ENCODE measurements around the gene TOM1L2.

TOM1L2 gene
- long read RNA-seq, partial matches to known transcripts: 0 of 4 reads
- long read RNA-seq, other reads (novel, unspliced or antisense): 4 of 4 reads

DNA sequence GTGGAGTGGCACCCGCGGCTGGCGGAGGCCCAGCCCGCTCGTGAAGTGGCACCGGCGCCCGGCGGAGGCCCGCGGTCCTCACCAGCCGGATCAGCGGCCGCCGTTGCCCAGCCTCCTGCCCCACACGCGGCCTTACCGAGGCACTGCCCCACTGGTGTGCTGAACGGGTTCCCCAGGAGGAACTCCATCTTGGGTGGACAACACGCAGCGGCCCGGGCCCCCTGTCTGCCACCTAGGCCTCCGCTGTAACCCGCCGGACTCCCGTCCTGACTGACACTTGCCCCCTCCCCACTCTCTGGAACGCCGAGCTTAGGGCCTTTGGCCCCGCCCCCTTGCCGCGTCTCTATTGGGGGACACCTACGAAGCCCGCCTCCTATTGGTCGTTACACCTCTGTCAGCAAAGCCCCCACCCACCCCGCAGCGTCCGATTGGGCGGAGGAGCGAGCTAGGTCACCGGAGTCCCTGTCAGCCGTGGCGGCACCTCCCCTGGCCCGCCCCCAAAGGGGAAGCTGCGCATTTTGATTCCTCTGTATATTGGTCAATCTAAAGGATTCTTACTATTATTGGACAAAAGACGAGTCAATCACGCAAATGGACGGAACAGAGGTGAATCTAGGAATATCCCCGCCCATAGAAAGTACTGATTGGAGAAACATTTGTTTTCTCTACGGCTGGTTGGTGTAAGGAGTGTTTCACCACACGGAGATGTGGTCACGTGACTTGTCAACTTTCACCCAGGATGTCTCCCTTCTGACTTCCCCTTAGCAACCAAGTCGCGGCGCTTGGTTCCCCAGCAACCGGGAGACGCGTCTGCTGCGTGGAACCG, at the start of gene TOM1L2, which contains the start of gene DRC3:
Gene TOM1L2, minus strand, starts transcription at position 275 of the 826 bp plus-strand sequence. Its CDS starts 87 bp downstream, at position 188.
Gene DRC3, plus strand, starts transcription at position 737 of the 826 bp plus-strand sequence. CDS start 4,737 bp downstream, outside the sequence.
- peak; percentile 93 to 98 for DNase-seq (ENCODE audit: low read depth in 1 of 2, low spot score in 1 of 2)
- TF ChIP-seq, protein P1, sequence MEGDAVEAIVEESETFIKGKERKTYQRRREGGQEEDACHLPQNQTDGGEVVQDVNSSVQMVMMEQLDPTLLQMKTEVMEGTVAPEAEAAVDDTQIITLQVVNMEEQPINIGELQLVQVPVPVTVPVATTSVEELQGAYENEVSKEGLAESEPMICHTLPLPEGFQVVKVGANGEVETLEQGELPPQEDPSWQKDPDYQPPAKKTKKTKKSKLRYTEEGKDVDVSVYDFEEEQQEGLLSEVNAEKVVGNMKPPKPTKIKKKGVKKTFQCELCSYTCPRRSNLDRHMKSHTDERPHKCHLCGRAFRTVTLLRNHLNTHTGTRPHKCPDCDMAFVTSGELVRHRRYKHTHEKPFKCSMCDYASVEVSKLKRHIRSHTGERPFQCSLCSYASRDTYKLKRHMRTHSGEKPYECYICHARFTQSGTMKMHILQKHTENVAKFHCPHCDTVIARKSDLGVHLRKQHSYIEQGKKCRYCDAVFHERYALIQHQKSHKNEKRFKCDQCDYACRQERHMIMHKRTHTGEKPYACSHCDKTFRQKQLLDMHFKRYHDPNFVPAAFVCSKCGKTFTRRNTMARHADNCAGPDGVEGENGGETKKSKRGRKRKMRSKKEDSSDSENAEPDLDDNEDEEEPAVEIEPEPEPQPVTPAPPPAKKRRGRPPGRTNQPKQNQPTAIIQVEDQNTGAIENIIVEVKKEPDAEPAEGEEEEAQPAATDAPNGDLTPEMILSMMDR (IDR thresholded peaks at IDR 0.05; ENCODE audit: insufficient read depth, low read length): no peak
- TF ChIP-seq, protein P2, sequence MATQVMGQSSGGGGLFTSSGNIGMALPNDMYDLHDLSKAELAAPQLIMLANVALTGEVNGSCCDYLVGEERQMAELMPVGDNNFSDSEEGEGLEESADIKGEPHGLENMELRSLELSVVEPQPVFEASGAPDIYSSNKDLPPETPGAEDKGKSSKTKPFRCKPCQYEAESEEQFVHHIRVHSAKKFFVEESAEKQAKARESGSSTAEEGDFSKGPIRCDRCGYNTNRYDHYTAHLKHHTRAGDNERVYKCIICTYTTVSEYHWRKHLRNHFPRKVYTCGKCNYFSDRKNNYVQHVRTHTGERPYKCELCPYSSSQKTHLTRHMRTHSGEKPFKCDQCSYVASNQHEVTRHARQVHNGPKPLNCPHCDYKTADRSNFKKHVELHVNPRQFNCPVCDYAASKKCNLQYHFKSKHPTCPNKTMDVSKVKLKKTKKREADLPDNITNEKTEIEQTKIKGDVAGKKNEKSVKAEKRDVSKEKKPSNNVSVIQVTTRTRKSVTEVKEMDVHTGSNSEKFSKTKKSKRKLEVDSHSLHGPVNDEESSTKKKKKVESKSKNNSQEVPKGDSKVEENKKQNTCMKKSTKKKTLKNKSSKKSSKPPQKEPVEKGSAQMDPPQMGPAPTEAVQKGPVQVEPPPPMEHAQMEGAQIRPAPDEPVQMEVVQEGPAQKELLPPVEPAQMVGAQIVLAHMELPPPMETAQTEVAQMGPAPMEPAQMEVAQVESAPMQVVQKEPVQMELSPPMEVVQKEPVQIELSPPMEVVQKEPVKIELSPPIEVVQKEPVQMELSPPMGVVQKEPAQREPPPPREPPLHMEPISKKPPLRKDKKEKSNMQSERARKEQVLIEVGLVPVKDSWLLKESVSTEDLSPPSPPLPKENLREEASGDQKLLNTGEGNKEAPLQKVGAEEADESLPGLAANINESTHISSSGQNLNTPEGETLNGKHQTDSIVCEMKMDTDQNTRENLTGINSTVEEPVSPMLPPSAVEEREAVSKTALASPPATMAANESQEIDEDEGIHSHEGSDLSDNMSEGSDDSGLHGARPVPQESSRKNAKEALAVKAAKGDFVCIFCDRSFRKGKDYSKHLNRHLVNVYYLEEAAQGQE (IDR thresholded peaks at IDR 0.05; ENCODE audit: insufficient replicate concordance, low read depth): no peak
- peak; percentile 56 for TF ChIP-seq SPI1 (IDR thresholded peaks at IDR 0.05; ENCODE audit: borderline replicate concordance, low read depth)
- no peak for TF ChIP-seq POLR2AphosphoS5 (IDR thresholded peaks at IDR 0.05; ENCODE audit: low read depth)
- peak; percentile 51 for TF ChIP-seq GABPA (IDR thresholded peaks at IDR 0.05; ENCODE audit: low read depth)
- H3K27ac ChIP-seq (replicated peaks): peak within 1 kb of the TSS; percentile 65
- H3K4me3 ChIP-seq (replicated peaks; ENCODE audit: insufficient read depth, low read length): peak within 1 kb of the TSS; percentile 67
- no peaks in the 10 kb centered on the region for H3K27me3 ChIP-seq (ENCODE audit: insufficient read depth, poor library complexity, severe bottlenecking)

DNA sequence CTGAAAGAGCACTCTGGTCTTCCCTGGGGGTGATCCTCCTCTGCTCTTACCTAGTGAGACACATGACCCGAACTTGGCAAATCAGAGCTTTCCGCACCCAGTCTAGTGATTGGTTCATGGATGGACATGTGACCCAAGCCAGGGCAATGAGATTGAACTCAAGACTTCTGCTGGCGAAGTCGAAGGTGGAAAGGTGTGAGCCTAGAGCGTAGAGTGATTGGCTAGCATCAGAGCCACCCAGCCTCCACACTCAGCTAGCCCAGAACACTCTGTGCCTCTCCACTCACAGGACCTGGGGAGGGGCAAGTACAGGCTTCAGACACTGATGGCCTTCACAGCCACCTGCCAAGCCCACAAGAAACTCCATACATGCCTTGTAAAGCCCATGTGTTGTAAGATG, 49.2 kb upstream of the TOM1L2 start:
- TF ChIP-seq POLR2AphosphoS5 (IDR thresholded peaks at IDR 0.05; ENCODE audit: low read depth): no peak
- no peak for TF ChIP-seq SPI1 (IDR thresholded peaks at IDR 0.05; ENCODE audit: borderline replicate concordance, low read depth)
- TF ChIP-seq GABPA (IDR thresholded peaks at IDR 0.05; ENCODE audit: low read depth): no peak
- TF ChIP-seq, protein P1 (IDR thresholded peaks at IDR 0.05; ENCODE audit: insufficient read depth, low read length): no peak
- TF ChIP-seq, protein P2 (IDR thresholded peaks at IDR 0.05; ENCODE audit: insufficient replicate concordance, low read depth): no peak
- DNase-seq (ENCODE audit: low read depth in 1 of 2, low spot score in 1 of 2): no peak
- H3K27ac ChIP-seq (replicated peaks): no peak overlapping the region

DNA sequence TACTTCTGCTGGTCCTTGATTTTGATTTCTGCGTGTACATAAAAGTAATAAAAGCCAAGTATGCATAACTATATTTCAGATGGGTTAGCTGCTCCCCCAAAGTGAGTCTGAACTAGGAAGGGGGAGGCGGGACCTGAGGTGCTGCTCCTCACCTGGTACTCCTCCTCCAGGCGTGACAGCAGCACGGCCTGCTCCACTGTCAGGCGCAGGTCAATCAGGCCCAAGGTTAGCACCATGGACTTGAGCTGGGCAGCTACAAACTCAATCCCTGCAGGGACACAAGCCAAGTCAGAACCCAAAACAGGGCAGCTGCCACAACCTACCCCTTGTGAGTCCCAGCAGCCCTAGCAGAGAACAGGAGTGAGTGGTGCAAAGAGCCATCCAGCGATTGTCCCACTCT, 48.8 kb upstream of the TOM1L2 start:
- Histone ChIP-seq H3K4me3 (replicated peaks; ENCODE audit: insufficient read depth, low read length) (no peak overlapping the region), H3K27ac (replicated peaks) (no peak overlapping the region), H3K27me3 (ENCODE audit: insufficient read depth, poor library complexity, severe bottlenecking) (no peaks in the 10 kb centered on the region)
- TF ChIP-seq SPI1 (IDR thresholded peaks at IDR 0.05; ENCODE audit: borderline replicate concordance, low read depth): no peak
- TF ChIP-seq POLR2AphosphoS5 (IDR thresholded peaks at IDR 0.05; ENCODE audit: low read depth): no peak
- TF ChIP-seq GABPA (IDR thresholded peaks at IDR 0.05; ENCODE audit: low read depth): no peak
- TF ChIP-seq, protein P1 (IDR thresholded peaks at IDR 0.05; ENCODE audit: insufficient read depth, low read length): no peak
- TF ChIP-seq, protein P2 (IDR thresholded peaks at IDR 0.05; ENCODE audit: insufficient replicate concordance, low read depth): no peak
- DNase-seq (ENCODE audit: low read depth in 1 of 2, low spot score in 1 of 2): no peak

More for the DNA sequence above, 49.2 kb upstream of the TOM1L2 start:
- H3K4me3 ChIP-seq (replicated peaks; ENCODE audit: insufficient read depth, low read length): no peak overlapping the region
- no peaks in the 10 kb centered on the region for H3K27me3 ChIP-seq (ENCODE audit: insufficient read depth, poor library complexity, severe bottlenecking)
